GM12891 (cell line): Measurements from ENCODE around the gene C16orf89.

ENCODE experiments used
- DNase-seq: peaks from one replicate; pipeline ENCODE4 v3.0.0; 2011; ENCODE audit warnings: low spot score; ENCODE audit not compliant: insufficient read length
- FAIRE-seq: peaks from 2 replicates; lab custom pipeline; 2011; peaks lifted over from hg19 to GRCh38; lab: Jason Lieb, UNC
- PAX5 ChIP-seq: IDR thresholded peaks from 2 replicates; pipeline ENCODE4 v1.6.1; 2011; ENCODE audit warnings: low read length, moderate library complexity, mild to moderate bottlenecking; ENCODE audit not compliant: insufficient read depth, severe bottlenecking
- POLR2A ChIP-seq: IDR thresholded peaks from 2 replicates; pipeline ENCODE4 v1.6.1; 2011; ENCODE audit warnings: low read depth, low read length, control low read depth
- POLR2AphosphoS5 ChIP-seq: IDR thresholded peaks from 2 replicates; pipeline ENCODE4 v1.6.1; 2011; ENCODE audit warnings: low read depth, low read length, control low read depth
- POU2F2 ChIP-seq: IDR thresholded peaks from 2 replicates; pipeline ENCODE4 v1.6.1; 2011; ENCODE audit warnings: low read depth, mild to moderate bottlenecking, control low read depth, low read length, moderate library complexity
- SPI1 ChIP-seq: IDR thresholded peaks from 2 replicates; pipeline ENCODE4 v1.6.1; 2011; ENCODE audit warnings: low read depth, low read length, control low read depth
- TAF1 ChIP-seq: IDR thresholded peaks from 2 replicates; pipeline ENCODE4 v1.6.1; 2011; ENCODE audit warnings: low read depth, low read length, control low read depth

C16orf89 gene

GRCh38 chr16:5007256-5007655 lies 58.5 kb downstream of the C16orf89 start:
- FAIRE-seq (no peak), DNase-seq (no peak)
- TF ChIP-seq TAF1 (no peak), POLR2AphosphoS5 (no peak), SPI1 (no peak), POU2F2 (no peak), PAX5 (no peak), POLR2A (no peak)

GRCh38 chr16:5006348-5007193 lies 59.2 kb downstream of the C16orf89 start:
- no peak for DNase-seq
- FAIRE-seq: no peak
- TF ChIP-seq SPI1 (no peak), POLR2AphosphoS5 (no peak), POLR2A (no peak), PAX5 (no peak), TAF1 (no peak), POU2F2 (no peak)

DNA sequence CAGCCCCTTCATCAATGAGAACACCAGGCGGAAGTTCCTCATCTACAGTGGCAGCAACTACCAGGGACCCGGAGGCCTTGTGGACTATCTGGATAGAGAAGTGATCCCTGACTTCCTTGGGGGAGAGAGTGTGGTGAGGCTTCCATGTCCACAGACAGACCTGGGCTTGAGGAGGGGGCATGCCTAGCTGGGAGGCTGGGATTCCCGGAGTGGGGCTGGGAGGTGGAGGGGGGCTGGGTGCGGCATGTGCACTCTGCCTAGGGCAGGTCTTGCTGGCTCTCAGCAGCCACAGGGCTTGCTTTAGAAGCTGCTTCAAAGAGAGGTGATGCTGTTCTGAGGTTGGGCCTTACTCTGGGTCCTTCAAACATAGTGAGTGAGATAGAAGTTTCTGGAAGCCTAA lies 59.8 kb downstream of the C16orf89 start:
- DNase-seq (no peak), FAIRE-seq (no peak)
- TF ChIP-seq TAF1 (no peak), SPI1 (no peak), PAX5 (no peak), POU2F2 (no peak), POLR2A (no peak), POLR2AphosphoS5 (no peak)

DNA sequence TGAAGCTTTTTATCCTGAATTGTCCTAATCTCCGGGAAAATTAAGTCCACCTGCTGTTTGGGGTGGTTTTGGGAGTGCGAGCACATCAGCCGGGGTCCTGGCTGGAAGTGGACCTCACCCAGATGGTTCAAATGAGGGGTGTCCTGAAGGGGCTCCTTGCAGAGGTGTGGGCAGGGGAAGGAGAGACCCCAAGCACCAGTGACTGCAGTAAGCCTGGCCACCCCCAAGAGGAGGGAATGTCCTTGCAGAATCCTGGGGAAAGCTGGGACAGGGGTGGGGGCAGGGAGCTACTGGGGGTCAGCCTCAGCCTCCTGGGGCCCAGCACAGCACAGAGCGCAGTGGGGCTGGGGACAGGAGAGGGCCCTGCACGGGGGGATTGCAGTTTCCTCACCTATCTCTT lies 61.4 kb downstream of the C16orf89 start:
- DNase-seq (no peak), FAIRE-seq (no peak)
- TF ChIP-seq POLR2AphosphoS5 (no peak), POLR2A (no peak), TAF1 (no peak), SPI1 (no peak), POU2F2 (no peak), PAX5 (no peak)

GRCh38 chr16:5003828-5004227 lies 61.9 kb downstream of the C16orf89 start:
- no peak for DNase-seq
- FAIRE-seq: no peak
- TF ChIP-seq PAX5 (no peak), POLR2A (no peak), SPI1 (no peak), TAF1 (no peak), POLR2AphosphoS5 (no peak), POU2F2 (no peak)

DNA sequence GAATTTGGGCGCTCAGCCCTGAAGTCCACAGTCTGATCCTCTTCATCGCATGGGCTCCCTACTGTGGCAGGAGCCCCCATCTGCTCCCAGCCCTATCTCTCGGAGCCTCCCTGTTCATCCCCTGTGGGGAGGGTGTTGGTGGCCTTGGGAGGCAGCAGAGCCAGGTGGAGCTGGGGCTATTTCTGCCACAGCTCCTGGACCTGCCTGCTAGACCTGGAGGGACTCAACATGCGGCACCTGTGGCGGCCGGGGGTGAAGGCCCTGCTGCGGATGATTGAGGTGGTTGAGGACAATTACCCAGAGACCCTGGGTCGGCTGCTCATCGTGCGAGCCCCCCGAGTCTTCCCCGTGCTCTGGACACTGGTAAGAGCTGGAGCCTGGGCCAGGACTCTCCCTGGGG lies 62.5 kb downstream of the C16orf89 start:
- no peak for DNase-seq
- TF ChIP-seq POLR2A (no peak), POLR2AphosphoS5 (no peak), TAF1 (no peak), SPI1 (no peak), POU2F2 (no peak), PAX5 (no peak)
- FAIRE-seq: no peak

DNA sequence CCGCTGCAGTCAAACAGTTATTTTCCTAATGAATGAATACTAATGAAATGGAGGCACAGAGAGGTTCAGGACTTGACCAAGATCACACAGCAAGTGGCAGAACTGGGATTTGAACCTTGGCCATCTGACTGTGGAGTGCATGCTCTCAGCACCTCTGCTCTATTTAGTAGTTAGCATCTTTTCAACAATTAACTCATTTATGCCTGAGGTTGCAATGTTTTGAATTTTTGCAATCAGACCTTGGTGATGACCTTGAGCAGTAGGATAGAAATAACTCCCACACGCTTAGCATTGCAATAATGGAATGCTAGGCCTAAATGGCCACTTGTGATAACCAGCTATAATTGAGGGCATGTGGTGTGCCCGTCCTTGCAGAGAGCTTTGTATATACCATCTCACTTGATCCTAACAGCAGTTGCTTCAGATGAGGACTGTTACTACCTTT lies 63.0 kb downstream of the C16orf89 start:
- DNase-seq: no peak
- TF ChIP-seq PAX5 (no peak), SPI1 (no peak), POLR2AphosphoS5 (no peak), POLR2A (no peak), TAF1 (no peak), POU2F2 (no peak)
- no peak for FAIRE-seq

DNA sequence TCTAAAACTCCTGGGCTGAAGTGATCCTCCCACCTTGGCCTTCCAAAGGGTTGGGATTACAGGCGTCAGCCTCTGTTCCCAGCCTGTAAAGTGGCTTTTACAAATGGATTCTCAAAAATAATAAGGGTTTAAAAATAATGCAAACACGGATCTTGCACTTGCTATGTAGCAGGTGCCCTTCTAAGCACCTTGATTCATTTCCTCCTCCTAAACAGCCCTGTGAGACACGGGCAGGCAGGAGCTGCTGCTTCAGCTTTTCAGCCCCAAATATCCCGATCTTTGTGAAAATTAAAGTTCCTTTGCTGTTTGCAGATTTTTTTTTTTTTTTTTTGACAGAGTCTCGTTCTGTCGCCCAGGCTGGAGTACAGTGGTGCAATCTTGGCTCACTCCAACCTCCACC lies 63.8 kb downstream of the C16orf89 start:
- no peak for DNase-seq
- TF ChIP-seq PAX5 (no peak), POLR2AphosphoS5 (no peak), POLR2A (no peak), POU2F2 (no peak), SPI1 (no peak), TAF1 (no peak)
- FAIRE-seq: no peak

DNA sequence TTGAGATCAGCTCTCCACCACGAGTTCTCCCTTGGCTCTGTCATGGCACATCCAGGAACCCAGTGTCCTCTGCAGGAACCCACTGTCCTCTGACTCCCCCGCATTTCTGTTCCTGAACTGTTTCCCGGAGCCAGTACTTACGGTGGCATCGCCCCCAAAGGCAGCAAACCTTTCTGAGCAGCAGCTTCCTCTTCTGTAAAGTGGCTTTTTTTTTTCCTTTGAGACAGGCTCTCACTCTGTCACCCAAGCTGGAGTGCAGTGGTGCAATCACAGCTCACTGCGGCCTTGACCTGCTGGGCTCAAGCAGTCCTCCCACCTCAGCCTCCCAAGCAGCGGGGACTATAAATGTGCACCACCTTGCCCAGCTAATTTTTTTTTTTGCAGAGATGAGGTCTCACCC lies 64.2 kb downstream of the C16orf89 start:
- TF ChIP-seq TAF1 (no peak), POLR2A (no peak), SPI1 (no peak), PAX5 (no peak), POU2F2 (no peak), POLR2AphosphoS5 (no peak)
- DNase-seq: no peak
- FAIRE-seq: no peak

- DNase-seq (no peak), FAIRE-seq (no peak)
- TF ChIP-seq TAF1 (no peak), POLR2AphosphoS5 (no peak), SPI1 (no peak), POU2F2 (no peak), PAX5 (no peak), POLR2A (no peak)
Observed at GRCh38 chr16:5000573-5001001, 65.2 kb downstream of the C16orf89 start.
